NCI-H1436 (cell line): ENCODE measurements around the gene AGFG1.

Experiments
- DNase-seq: peaks from one replicate; lab custom pipeline; 2025; lab: John Stamatoyannopoulos, UW

The AGFG1 gene

GRCh38 chr2:227461811-227462461 is 10.0 kb upstream of the AGFG1 start:
- DNase-seq: no peak

DNA sequence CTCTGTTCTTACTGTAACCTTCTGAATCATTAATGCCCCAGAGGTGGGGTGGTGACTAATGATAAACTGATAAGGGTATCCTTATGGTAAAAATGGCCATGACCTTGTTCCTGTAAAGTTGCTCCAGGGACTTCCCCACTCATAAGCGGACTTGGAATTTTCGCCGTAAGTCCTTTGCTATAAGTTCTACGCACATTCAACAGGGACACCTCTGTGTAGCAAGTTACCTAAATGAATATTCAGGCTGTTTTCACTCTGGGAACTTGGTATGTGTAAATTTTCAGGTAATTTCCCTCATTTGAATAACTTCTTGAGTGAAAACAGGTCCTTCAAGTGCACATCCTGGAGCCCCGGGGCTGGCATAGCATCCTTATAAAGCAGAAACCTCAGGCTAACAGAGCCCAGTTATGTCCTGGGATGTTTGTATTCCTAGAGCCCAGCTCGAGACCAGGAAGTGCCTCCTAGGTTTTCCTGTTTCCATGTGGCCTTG is 9.4 kb upstream of the AGFG1 start:
- no peak for DNase-seq

DNA sequence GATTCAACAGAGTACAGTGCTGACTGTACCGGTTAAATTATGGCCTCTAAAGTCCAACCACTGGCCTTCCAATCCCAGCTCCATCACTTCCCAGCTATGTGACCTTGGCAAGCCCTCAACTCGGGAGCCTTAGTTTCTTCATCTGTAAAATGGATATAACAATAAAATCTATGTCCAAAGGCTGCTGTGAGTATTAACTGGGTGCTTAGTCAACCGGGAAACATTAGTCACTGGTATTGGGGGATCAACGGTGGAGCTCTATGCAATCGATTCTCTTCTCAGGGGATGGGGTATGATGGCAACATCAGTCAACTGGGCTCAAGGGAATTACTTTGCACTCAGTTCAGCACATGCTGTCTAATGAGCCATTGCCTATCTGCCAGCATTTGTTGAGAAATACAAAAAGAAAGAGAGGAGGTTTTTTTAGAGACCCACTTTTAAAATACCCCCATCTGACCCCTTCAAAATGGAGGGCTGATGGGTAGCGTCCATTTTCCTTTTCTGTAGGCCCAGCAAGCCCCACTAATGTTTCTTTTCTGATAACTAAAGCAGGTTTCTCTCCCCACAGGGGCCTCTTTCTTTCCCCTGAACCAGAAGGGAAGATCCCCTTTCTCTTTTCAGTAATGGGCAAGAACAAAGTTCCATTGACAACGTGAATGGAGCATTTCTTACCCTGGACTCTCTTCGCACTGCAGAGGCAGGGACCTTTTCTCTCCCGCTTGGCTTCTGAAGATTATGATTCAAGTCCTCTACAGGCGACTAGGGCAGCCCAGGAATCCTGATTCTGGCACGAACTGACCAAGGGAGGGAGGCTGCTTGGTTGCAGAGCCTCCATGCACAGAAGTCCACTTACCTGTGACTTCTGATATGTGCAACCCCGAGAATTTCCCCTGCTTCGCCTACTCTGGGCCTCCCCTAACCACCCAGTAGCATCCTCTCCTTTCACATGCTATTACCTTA is 8.7 kb upstream of the AGFG1 start:
- no peak for DNase-seq

DNA sequence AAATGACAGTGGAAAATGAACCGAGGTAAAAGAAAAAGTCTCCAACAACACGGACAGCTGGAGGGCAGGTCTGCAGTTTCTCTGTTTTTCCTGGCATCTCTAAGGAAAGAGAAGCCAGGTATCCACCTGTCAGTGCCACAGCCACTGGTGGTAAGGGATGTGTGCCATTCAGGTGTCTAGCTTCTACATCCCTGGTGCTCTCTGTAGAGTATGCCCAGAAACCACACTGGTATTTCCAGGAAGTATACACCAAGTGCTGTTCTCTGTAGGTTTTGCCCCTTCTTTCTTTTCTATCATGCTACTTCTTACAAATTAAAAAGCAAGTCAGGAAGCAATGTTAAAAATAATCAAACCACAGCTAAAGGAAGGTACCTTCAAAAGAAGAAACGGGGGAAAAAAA is 7.6 kb upstream of the AGFG1 start:
- no peak for DNase-seq

GRCh38 chr2:227464851-227465250 is 7.1 kb upstream of the AGFG1 start:
- DNase-seq: no peak

- DNase-seq: no peak
These were observed 4.9 kb upstream of the AGFG1 start for GRCh38 chr2:227466887-227467600.

GRCh38 chr2:227471412-227471811 is 544 bp upstream of the AGFG1 start:
- DNase-seq: no peak

DNA sequence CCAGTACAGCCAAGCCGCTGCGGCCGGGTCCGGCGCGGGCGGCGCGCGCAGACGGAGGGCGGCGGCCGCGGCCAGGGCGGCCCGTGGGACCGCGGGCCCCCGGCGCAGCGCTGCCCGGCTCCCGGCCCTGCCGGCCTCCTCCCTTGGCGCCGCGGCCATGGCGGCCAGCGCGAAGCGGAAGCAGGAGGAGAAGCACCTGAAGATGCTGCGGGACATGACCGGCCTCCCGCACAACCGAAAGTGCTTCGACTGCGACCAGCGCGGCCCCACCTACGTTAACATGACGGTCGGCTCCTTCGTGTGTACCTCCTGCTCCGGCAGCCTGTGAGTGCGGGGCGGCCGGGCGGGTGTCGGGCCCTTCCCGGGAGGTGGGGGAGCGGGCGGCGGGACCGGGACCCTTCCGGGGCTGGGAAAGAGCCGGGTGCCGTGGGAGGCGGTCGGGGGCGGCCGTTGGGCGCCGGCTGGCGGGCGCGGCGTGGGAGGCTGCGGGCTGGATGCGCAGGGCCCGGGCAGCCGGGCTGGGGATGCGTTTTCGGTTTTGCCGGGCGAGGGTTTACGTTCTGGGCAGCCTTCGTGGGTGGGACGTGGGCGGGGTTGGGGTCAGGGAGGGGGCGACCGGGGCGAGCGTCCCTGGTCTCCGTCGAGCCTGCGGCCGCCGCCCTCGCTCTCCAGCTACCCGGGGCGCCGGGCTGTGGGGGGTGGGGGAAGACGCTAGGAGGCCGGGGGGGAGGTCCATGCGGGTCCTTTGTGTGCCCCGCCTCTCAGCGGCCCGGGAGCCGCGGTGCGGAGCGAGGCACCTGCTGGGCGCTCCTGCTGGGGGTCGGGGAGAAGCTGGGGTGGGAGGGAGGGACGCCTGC is 537 bp downstream of the AGFG1 start:
- DNase-seq: peak; percentile 47

DNA sequence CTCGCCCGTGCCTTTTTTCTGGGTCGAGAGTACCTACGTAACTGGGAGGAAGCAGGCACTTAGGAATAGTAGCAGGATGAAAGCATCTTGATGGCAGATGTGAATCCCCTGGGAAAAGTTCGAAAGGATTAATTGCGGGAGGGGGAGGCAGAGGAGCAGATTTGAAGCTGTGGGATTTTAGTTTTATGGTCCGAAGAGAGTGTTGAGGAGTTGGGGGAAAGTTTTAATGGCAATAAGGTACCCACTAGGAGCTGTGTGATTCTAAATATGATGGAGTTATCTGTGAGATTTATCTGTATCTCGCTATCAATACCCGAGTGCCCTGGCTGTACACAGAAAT is 1.1 kb downstream of the AGFG1 start:
- DNase-seq: no peak

GRCh38 chr2:227473806-227474205 is 1.9 kb downstream of the AGFG1 start:
- no peak for DNase-seq

DNA sequence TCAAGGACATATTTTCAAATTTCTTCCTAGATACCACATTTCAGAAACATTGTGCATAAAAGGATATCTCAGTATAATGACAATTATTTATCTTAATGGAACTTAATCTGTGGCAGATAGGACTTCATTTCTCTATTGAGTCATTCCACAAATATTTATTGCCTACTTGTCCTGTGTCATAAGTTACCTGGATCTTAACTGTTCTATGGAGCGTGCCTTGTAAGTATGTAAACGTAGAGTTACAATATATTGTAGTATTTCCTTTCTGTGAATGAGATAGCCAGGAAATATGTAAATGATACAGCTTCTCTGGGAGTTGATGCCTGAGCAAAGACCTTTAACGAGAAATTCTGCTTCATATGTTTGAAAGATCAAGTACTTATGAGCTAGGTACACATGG is 2.5 kb downstream of the AGFG1 start:
- no peak for DNase-seq

GRCh38 chr2:227477291-227477690 is 5.3 kb downstream of the AGFG1 start:
- DNase-seq: no peak

DNA sequence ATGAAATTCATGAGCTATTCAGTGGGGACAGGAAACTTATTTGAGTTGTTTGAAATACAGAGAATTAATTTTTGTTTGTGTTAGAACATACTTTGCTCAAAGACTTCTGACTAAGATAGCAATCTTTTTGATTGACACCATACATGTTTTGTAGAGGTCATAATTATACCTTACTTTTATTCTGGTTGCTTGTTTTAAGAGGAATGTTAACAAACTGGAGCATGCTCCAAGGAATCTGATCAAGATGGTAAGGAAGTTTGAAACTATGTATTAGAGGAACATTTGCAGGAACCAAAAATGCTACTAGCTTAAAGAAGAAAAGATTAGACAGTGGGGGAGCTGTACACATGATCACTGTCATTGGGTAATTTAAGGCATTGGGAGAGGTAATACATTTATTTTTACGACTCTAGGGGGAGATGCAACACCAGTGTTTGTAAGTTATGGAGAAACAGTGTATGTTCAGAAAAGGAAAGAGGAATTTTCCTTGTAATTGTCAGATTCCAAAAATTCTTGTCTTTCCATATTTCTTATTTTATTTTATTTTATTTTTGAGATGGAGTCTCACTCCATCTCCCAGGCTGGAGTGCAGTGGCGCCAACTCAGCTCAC is 8.0 kb downstream of the AGFG1 start:
- DNase-seq: no peak

- DNase-seq: no peak
These were observed 8.6 kb downstream of the AGFG1 start for GRCh38 chr2:227480528-227480927.

GRCh38 chr2:227482638-227483340 is 10.8 kb downstream of the AGFG1 start:
- no peak for DNase-seq

DNA sequence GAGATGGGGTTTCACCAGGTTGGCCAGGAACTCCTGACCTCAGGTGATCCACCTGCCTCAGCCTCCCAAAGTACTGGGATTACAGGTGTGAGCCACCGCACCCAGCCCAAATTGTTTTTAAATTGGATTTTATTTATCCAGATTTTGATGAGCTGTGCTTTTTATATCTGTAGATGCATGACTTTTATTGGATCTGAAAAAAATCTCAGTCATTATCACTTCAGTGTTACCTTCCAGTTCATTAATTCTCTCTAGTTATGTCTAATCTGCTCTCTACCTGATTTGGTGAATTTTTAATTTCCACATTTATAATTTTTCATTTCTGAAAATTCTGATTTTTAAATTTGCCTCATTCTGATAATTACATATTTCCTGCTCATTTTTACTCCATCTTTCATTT is 13.5 kb downstream of the AGFG1 start:
- no peak for DNase-seq

- DNase-seq: no peak
These were observed 14.7 kb downstream of the AGFG1 start for GRCh38 chr2:227486688-227487087.

GRCh38 chr2:227488045-227488444 is 16.1 kb downstream of the AGFG1 start:
- no peak for DNase-seq

- DNase-seq: no peak
These were observed 19.4 kb downstream of the AGFG1 start for GRCh38 chr2:227491386-227491785.

DNA sequence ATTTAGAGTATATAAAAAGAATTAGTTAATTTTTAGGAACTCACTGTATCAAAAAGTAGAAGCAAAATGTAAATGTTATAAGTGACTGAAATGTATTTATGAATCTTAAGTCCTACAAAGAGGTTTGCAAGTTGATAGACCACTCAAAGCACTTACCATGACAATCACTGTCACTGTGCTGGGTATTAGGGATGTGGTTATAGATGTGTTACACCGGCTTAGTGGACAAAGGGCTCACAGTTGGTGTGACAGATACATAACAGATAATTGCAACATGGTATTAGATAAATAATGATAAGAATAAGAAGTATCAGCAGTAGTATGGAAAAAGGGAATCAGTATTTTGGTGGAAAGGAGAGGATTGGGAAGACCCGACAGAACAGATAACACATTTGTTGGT is 21.6 kb downstream of the AGFG1 start:
- DNase-seq: no peak

- no peak for DNase-seq
These were observed 25.2 kb downstream of the AGFG1 start for GRCh38 chr2:227497158-227497557.
